ENCODE results near the gene ZCCHC14. TPM values are rescaled to one million over a fixed set of nuclear protein-coding genes. Genes with fewer than 3 reads are reported as not detected.
A peak's percentile ranks its signal among the peaks of the same experiment; 100 is the strongest.
"Not testable (repeated sequence)": the region's sequence is repeated elsewhere in the genome, so short reads cannot be mapped to it uniquely, and the experiment has no call there.

ZCCHC14 gene
- total and polyA plus RNA-seq, 4 experiments from 2014 or later = 0.21 to 25.1 (median 11.9) TPM

DNA sequence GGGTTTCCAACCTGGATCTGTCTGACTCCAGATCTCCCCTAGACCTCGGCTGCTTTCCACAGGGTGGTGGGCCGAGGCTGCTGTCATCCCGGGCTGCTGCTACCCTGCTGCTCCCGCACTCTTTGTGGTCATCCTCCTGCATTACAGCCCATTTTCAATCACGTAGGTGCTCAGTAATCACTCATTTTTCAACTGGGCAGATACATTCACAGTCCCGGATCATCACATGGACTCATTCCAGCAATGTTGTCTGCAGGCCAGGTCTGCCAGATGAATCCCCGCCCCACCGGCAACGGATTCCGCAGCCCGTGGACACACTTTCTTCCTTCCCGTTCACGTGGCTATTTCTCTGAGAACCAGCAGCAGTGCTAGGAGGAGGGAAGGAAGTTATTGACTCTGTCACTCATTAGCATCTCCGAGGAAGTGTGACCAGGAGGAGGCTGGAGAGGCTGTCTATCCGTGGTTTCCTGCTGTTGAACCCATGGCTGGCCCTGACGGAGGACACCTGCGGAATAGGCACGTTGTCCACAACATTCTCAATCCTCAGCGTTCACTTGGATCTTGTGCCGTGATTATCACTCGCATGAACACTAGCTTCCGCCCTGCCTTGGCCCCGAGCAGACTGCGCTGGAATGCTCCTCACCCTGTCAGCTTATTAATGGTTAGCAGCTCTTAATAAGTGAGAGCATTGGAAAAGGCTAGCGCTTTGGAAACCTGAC lies 14.7 kb upstream of the ZCCHC14 start:
- no peak overlapping the region for H3K4me3 ChIP-seq (ENCODE audit: low read length in 2 of 2)
- Mint-ChIP-seq H3K4me1 (no peaks in the 10 kb centered on the region), H3K4me3 (peak overlapping the region in 3 of 8 donors; percentile 14 to 42 (median 35)), H3K9me3 (no peaks in the 10 kb centered on the region), H3K27ac (peak overlapping the region in 1 of 7 donors; percentile 26), H3K36me3 (no peaks in the 10 kb centered on the region), H3K27me3 (peaks cover 3 to 13% of the 10 kb centered on the region in 2 donors)
- no peaks in the 10 kb centered on the region for H3K9me3 ChIP-seq (ENCODE audit: control insufficient read depth in 1 of 2, low read length in 2 of 2)
- no peaks in the 10 kb centered on the region for H3K36me3 ChIP-seq (ENCODE audit: insufficient read depth, low read length)
- CTCF ChIA-PET (ENCODE audit: partially characterized antibody) = no interaction called here
- no peak overlapping the region for H3K27ac ChIP-seq (ENCODE audit: low read depth, low read length)
- H3K4me1 ChIP-seq (ENCODE audit: insufficient read depth, low read length) = no peaks in the 10 kb centered on the region
- intact Hi-C loops (cut with micrococcal nuclease) = no loop called here
- POLR2A ChIA-PET (ENCODE audit: partially characterized antibody) = no interaction called here
- no peaks in the 10 kb centered on the region for H3K27me3 ChIP-seq (ENCODE audit: insufficient read depth, low read length)
- no peak for DNase-seq

- H3K9me3 Mint-ChIP-seq = no peaks in the 10 kb centered on the region
- Histone ChIP-seq H3K27ac (ENCODE audit: low read depth, low read length) (no peak overlapping the region), H3K36me3 (ENCODE audit: insufficient read depth, low read length) (no peaks in the 10 kb centered on the region), H3K9me3 (ENCODE audit: control insufficient read depth in 1 of 2, low read length in 2 of 2) (no peaks in the 10 kb centered on the region), H3K4me3 (ENCODE audit: low read length in 2 of 2) (no peak overlapping the region), H3K4me1 (ENCODE audit: insufficient read depth, low read length) (no peaks in the 10 kb centered on the region), H3K27me3 (ENCODE audit: insufficient read depth, low read length) (no peaks in the 10 kb centered on the region)
- H3K27me3 Mint-ChIP-seq = peaks cover 2 to 13% of the 10 kb centered on the region in 2 donors
- intact Hi-C loops (cut with micrococcal nuclease) = no loop called here
- H3K27ac Mint-ChIP-seq = no peak overlapping the region
- ChIA-PET CTCF (ENCODE audit: partially characterized antibody) (no interaction called here), POLR2A (ENCODE audit: partially characterized antibody) (no interaction called here)
- no peak overlapping the region for H3K4me3 Mint-ChIP-seq
- DNase-seq = no peak
- H3K4me1 Mint-ChIP-seq = no peaks in the 10 kb centered on the region
- H3K36me3 Mint-ChIP-seq = no peaks in the 10 kb centered on the region
Observed at GRCh38 chr16:87506423-87507350, 13.9 kb upstream of the ZCCHC14 start.

GRCh38 chr16:87505834-87506233 lies 13.0 kb upstream of the ZCCHC14 start:
- H3K4me1 Mint-ChIP-seq = no peaks in the 10 kb centered on the region
- peaks cover 0 to 10% of the 10 kb centered on the region in 2 donors for H3K27me3 Mint-ChIP-seq
- no peaks in the 10 kb centered on the region for H3K36me3 Mint-ChIP-seq
- no peak overlapping the region for H3K27ac ChIP-seq (ENCODE audit: low read depth, low read length)
- no peaks in the 10 kb centered on the region for H3K36me3 ChIP-seq (ENCODE audit: insufficient read depth, low read length)
- no peak overlapping the region for H3K4me3 ChIP-seq (ENCODE audit: low read length in 2 of 2)
- DNase-seq = no peak
- H3K9me3 ChIP-seq (ENCODE audit: control insufficient read depth in 1 of 2, low read length in 2 of 2) = no peaks in the 10 kb centered on the region
- ChIA-PET CTCF (ENCODE audit: partially characterized antibody) (no interaction called here), POLR2A (ENCODE audit: partially characterized antibody) (no interaction called here)
- no peak overlapping the region for H3K4me3 Mint-ChIP-seq
- H3K9me3 Mint-ChIP-seq = no peaks in the 10 kb centered on the region
- no peaks in the 10 kb centered on the region for H3K27me3 ChIP-seq (ENCODE audit: insufficient read depth, low read length)
- no peak overlapping the region for H3K27ac Mint-ChIP-seq
- intact Hi-C loops (cut with micrococcal nuclease) = no loop called here
- H3K4me1 ChIP-seq (ENCODE audit: insufficient read depth, low read length) = no peaks in the 10 kb centered on the region

GRCh38 chr16:87503232-87503937 lies 10.6 kb upstream of the ZCCHC14 start:
- H3K36me3 ChIP-seq (ENCODE audit: insufficient read depth, low read length); intact Hi-C loops (cut with micrococcal nuclease); H3K27me3 ChIP-seq (ENCODE audit: insufficient read depth, low read length); H3K9me3 ChIP-seq (ENCODE audit: control insufficient read depth in 1 of 2, low read length in 2 of 2); H3K4me3 ChIP-seq (ENCODE audit: low read length in 2 of 2); H3K4me1 Mint-ChIP-seq; H3K27ac ChIP-seq (ENCODE audit: low read depth, low read length); H3K9me3 Mint-ChIP-seq; DNase-seq; H3K36me3 Mint-ChIP-seq; H3K4me1 ChIP-seq (ENCODE audit: insufficient read depth, low read length); H3K27me3 Mint-ChIP-seq; CTCF ChIA-PET (ENCODE audit: partially characterized antibody); H3K4me3 Mint-ChIP-seq; H3K27ac Mint-ChIP-seq; POLR2A ChIA-PET (ENCODE audit: partially characterized antibody): not testable (repeated sequence)

GRCh38 chr16:87502308-87502969 lies 9.6 kb upstream of the ZCCHC14 start:
- no peak overlapping the region for H3K27ac Mint-ChIP-seq
- peaks cover 0 to 3% of the 10 kb centered on the region in 2 donors for H3K27me3 Mint-ChIP-seq
- Histone ChIP-seq H3K36me3 (ENCODE audit: insufficient read depth, low read length) (no peaks in the 10 kb centered on the region), H3K27me3 (ENCODE audit: insufficient read depth, low read length) (no peaks in the 10 kb centered on the region), H3K4me1 (ENCODE audit: insufficient read depth, low read length) (peaks cover under 1% of the 10 kb centered on the region), H3K27ac (ENCODE audit: low read depth, low read length) (no peak overlapping the region), H3K4me3 (ENCODE audit: low read length in 2 of 2) (no peak overlapping the region), H3K9me3 (ENCODE audit: control insufficient read depth in 1 of 2, low read length in 2 of 2) (no peaks in the 10 kb centered on the region)
- no peaks in the 10 kb centered on the region for H3K9me3 Mint-ChIP-seq
- H3K4me1 Mint-ChIP-seq = peaks cover 0 to under 1% (median 0%) of the 10 kb centered on the region in 4 donors
- POLR2A ChIA-PET (ENCODE audit: partially characterized antibody) = no interaction called here
- H3K4me3 Mint-ChIP-seq = no peak overlapping the region
- intact Hi-C loops (cut with micrococcal nuclease) = no loop called here
- H3K36me3 Mint-ChIP-seq = no peaks in the 10 kb centered on the region
- no peak for DNase-seq
- CTCF ChIA-PET (ENCODE audit: partially characterized antibody) = no interaction called here

DNA sequence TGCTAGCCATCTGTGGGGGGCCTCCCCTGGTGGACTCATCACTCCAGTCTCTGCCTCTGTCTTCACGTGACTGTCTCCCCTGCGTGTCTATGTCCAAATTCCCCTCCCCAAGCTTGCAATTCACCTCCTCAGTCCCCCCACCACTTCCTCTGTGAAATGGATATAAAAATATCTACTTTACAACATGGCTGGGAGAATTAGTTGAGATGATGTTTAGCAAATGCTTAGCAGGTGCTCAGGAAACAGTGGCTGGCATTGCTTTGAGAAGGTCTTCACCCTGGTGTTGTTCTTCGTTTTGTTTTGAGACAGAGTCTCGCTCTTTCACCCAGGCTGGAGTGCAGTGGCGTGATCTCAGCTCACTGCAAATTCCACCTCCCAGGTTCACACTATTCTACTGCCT lies 8.3 kb upstream of the ZCCHC14 start:
- ChIA-PET POLR2A (ENCODE audit: partially characterized antibody) (no interaction called here), CTCF (ENCODE audit: partially characterized antibody) (no interaction called here)
- peaks cover 7 to 14% (median 10%) of the 10 kb centered on the region in 4 donors for H3K4me1 Mint-ChIP-seq
- H3K9me3 Mint-ChIP-seq = no peaks in the 10 kb centered on the region
- no peaks in the 10 kb centered on the region for H3K27me3 ChIP-seq (ENCODE audit: insufficient read depth, low read length)
- H3K9me3 ChIP-seq (ENCODE audit: control insufficient read depth in 1 of 2, low read length in 2 of 2) = no peaks in the 10 kb centered on the region
- H3K27ac ChIP-seq (ENCODE audit: low read depth, low read length) = no peak overlapping the region
- H3K4me3 Mint-ChIP-seq = no peak overlapping the region
- no peaks in the 10 kb centered on the region for H3K36me3 Mint-ChIP-seq
- no peak for DNase-seq
- intact Hi-C loops (cut with micrococcal nuclease) = no loop called here
- no peaks in the 10 kb centered on the region for H3K27me3 Mint-ChIP-seq
- no peak overlapping the region for H3K27ac Mint-ChIP-seq
- no peak overlapping the region for H3K4me3 ChIP-seq (ENCODE audit: low read length in 2 of 2)
- peaks cover 13% of the 10 kb centered on the region for H3K4me1 ChIP-seq (ENCODE audit: insufficient read depth, low read length)
- H3K36me3 ChIP-seq (ENCODE audit: insufficient read depth, low read length) = no peaks in the 10 kb centered on the region

- intact Hi-C loops (cut with micrococcal nuclease) = no loop called here
- peaks cover 18% of the 10 kb centered on the region for H3K4me1 ChIP-seq (ENCODE audit: insufficient read depth, low read length)
- H3K4me3 ChIP-seq (ENCODE audit: low read length in 2 of 2) = no peak overlapping the region
- Mint-ChIP-seq H3K36me3 (no peaks in the 10 kb centered on the region), H3K27me3 (no peaks in the 10 kb centered on the region), H3K4me1 (peaks cover 11 to 27% (median 15%) of the 10 kb centered on the region in 4 donors), H3K4me3 (no peak overlapping the region), H3K9me3 (no peaks in the 10 kb centered on the region), H3K27ac (no peak overlapping the region)
- CTCF ChIA-PET (ENCODE audit: partially characterized antibody) = no interaction called here
- POLR2A ChIA-PET (ENCODE audit: partially characterized antibody) = no interaction called here
- no peak for DNase-seq
- H3K9me3 ChIP-seq (ENCODE audit: control insufficient read depth in 1 of 2, low read length in 2 of 2) = no peaks in the 10 kb centered on the region
- no peaks in the 10 kb centered on the region for H3K27me3 ChIP-seq (ENCODE audit: insufficient read depth, low read length)
- H3K27ac ChIP-seq (ENCODE audit: low read depth, low read length) = no peak overlapping the region
- no peaks in the 10 kb centered on the region for H3K36me3 ChIP-seq (ENCODE audit: insufficient read depth, low read length)
Observed at GRCh38 chr16:87499189-87499486, 6.3 kb upstream of the ZCCHC14 start.
